Psoas muscle (tissue), 8 donors: ENCODE results near the gene MASP2. TPM values are rescaled to one million over a fixed set of nuclear protein-coding genes. Genes with fewer than 3 reads are reported as not detected.

Experiments
- ATAC-seq, 4 donors: fragments of 200-7000 bp; cut with Tn5 transposase; one replicate each; pipeline ENCODE4 v1.9.1; 2020; ENCODE audit warnings: moderate library complexity in 3 of 4, mild to moderate bottlenecking in 2 of 4
- DNase-seq, 2 donors: peaks; one replicate each; pipeline ENCODE4 v3.0.0-alpha.2; 2020
- H3K27ac ChIP-seq: fragments of 200-600 bp; one replicate; pipeline ENCODE4 v1.8.0; 2022
- H3K27me3 ChIP-seq, 3 donors: fragments of 200-600 bp in 1 of 3; one replicate each; pipeline versions ENCODE4 v1.6.1 to v1.8.0; 2013 to 2022; ENCODE audit warnings: low read length in 2 of 3, mild to moderate bottlenecking in 2 of 3, moderate library complexity in 1 of 3; ENCODE audit not compliant: insufficient read depth in 3 of 3
- H3K36me3 ChIP-seq, 2 donors: fragments of 200-600 bp in 1 of 2; one replicate each; pipeline versions ENCODE4 v1.6.1 to v1.8.0; 2013 to 2022; ENCODE audit warnings: low read depth in 1 of 2, mild to moderate bottlenecking in 1 of 2, moderate library complexity in 1 of 2; ENCODE audit not compliant: insufficient read depth in 1 of 2
- H3K4me1 ChIP-seq: fragments of 200-600 bp; one replicate; pipeline ENCODE4 v1.8.0; 2022
- H3K4me3 ChIP-seq: fragments of 200-600 bp; one replicate; pipeline ENCODE4 v1.8.0; 2022; ENCODE audit warnings: mild to moderate bottlenecking
- H3K9me3 ChIP-seq: fragments of 200-600 bp; one replicate; pipeline ENCODE4 v1.8.0; 2022
- WGBS, 3 donors: extraction: QIAGEN DNeasy Blood & Tissue Kit; methylation state at CpG; one replicate each; pipeline versions ENCODE4 v1.1.6 to v1.1.7; 2013; 5-methylcytosine and 5-hydroxymethylcytosine counted together
- intact Hi-C, 2 donors: fragments of 100-400 bp; cut with DNase I; formaldehyde crosslinking; loops; one replicate each; pipeline versions ENCODE4 v1.11.0 to v1.14.2; 2022
- polyA plus RNA-seq, 3 donors: library from polyadenylated mRNA; stranded (reverse); fragments of 200-250 nt; gene quantifications; one replicate each; pipeline ENCODE4 v1.2.3, GENCODE V29; 2013
- total RNA-seq, 4 donors: library from RNA; stranded (reverse); fragmentation: NEBNext Ultra II Directional in 2 of 4; extraction: Animal tissue kit (Norgen Biotek cat#: 25700) in 2 of 4; gene quantifications; one replicate each; pipeline versions ENCODE4 v1.2.1 to v1.2.4, GENCODE V29; 2021 to 2023
- TF ChIP-seq, protein P1 (sequence below): fragments of 200-600 bp; IDR thresholded peaks from one replicate; pipeline ENCODE4 v1.8.0; 2022; ENCODE audit warnings: antibody characterized with exemption
- donor health status: healthy with polysubstance abuse.
- donor health status: DM: no; HTN: no; CAD: no; lungs with moderate emphysema.
- donor health status: Bipolar disorder and iron deficiency.
- donor health status: healthy.
- donor health status: DM: yes; HTN: yes; CAD: no.
- donor health status: DM: no; HTN: no; CAD: no.
- donor health status: DM: no; HTN: no; CAD: no.
- donor health status: DM: yes; HTN: yes; CAD: no.

The MASP2 gene
- total and polyA plus RNA-seq, 7 donors, result 0.03 TPM; not detected in 6

DNA sequence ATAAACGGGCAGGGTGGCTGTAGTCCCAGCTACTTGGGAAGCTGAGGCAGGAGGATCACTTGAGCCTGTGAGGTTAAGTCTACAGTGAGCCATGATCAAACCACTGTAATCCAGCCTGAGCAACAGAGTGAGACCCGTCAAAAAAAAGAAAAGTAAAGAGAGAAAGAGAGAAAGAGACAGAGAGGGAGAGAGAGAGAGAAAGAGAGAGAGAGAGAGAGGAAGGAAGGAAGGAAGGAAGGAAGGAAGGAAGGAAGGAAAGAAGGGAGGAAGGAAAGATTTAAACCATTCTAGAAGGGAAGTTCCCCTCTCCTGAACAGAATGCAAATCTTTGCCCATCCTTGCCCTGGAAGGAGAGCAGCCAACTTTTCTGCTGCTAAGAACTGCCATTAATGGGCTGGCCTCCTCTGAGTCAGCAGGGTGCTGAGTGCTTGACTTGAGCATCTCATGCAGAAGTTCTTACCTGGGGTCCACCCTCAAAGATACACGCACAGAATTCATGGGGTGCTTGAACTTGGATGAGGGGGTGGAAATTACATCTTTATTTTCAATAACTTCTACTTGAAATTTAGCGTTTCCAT lies 59.1 kb downstream of the MASP2 start:
- H3K4me1 ChIP-seq, result no peaks in the 10 kb centered on the region
- 77 to 86% (median 78%) methylated on average over 4 of the region's 4 CpGs for WGBS, 3 donors
- no peaks in the 10 kb centered on the region for H3K27me3 ChIP-seq
- ATAC-seq (no peak), DNase-seq (no peak)
- TF ChIP-seq, protein P1, sequence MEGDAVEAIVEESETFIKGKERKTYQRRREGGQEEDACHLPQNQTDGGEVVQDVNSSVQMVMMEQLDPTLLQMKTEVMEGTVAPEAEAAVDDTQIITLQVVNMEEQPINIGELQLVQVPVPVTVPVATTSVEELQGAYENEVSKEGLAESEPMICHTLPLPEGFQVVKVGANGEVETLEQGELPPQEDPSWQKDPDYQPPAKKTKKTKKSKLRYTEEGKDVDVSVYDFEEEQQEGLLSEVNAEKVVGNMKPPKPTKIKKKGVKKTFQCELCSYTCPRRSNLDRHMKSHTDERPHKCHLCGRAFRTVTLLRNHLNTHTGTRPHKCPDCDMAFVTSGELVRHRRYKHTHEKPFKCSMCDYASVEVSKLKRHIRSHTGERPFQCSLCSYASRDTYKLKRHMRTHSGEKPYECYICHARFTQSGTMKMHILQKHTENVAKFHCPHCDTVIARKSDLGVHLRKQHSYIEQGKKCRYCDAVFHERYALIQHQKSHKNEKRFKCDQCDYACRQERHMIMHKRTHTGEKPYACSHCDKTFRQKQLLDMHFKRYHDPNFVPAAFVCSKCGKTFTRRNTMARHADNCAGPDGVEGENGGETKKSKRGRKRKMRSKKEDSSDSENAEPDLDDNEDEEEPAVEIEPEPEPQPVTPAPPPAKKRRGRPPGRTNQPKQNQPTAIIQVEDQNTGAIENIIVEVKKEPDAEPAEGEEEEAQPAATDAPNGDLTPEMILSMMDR, result no peak
- H3K36me3 ChIP-seq, result no peaks in the 10 kb centered on the region
- H3K4me3 ChIP-seq, result no peak overlapping the region
- H3K27ac ChIP-seq, result no peak overlapping the region
- intact Hi-C loops, result no loop called here
- H3K9me3 ChIP-seq, result no peaks in the 10 kb centered on the region

DNA sequence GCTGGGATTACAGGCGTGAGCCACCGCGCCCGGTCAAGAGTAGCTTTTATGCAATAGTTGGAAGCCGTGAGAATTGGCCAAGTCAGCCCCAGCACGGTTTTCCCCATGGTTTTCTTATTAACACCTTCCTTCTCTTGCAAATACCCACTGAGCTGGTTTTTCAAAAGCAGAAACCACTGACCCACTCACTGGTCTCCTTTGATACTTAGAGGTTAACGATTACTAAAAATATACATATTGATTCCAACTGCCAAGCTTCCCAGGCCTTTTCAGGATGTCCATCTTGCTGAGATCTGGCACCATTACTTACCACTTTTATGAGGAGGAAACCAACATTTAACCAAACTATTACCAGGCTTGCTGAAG lies 60.5 kb downstream of the MASP2 start:
- no peaks in the 10 kb centered on the region for H3K4me1 ChIP-seq
- no peak for ATAC-seq
- intact Hi-C loops, result no loop called here

DNA sequence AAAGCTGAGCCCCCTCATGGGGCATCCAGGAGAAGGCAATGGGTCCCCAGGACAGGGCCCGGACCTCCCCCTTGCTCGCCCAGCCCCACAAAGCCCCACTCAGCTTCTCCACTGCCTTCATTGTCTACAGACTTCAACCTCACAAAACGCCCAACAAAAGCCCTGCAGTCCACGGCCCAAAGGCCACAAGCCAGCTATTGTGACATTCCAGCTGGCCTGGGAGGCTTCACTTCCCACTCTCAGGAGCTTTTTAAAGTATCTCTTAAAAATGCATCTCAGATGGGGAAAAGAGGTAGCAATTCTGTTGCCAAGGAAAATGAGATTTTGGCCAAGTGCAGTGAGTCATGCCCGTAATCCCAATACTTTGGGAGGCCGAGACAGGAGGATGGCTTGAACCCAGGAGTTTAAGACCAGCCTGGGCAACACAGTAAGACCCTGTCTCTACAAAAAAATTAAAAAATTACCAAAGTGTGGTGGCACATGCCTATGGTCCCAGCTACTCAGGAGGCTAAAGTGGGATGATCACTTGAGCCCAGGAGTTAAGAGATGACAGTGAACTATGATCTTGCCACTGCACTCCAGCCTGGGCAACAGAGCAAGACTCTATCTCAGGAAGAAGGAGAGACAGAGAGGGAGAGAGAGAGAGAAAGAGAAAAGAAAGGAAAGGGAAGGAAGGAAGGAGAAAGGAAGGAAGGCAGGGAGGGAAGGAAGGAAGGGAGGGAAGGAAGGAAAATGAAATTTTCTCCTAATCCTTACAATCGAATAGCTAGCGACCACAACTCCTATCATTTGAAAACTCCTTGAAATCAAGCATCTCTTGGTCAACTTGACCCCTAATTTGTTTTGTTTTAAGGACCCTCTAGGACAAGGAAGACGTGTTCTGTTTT lies 66.0 kb downstream of the MASP2 start:
- ATAC-seq, result peak in 1 of 4 donors; percentile 23
- H3K9me3 ChIP-seq, result no peaks in the 10 kb centered on the region
- peaks cover 27% of the 10 kb centered on the region for H3K4me1 ChIP-seq
- H3K4me3 ChIP-seq, result peak overlapping the region; percentile 55
- DNase-seq, result peak; percentile 61 to 73
- 49 to 60% (median 53%) methylated on average over 9 of the region's 9 CpGs for WGBS, 3 donors
- H3K36me3 ChIP-seq, result no peaks in the 10 kb centered on the region
- H3K27me3 ChIP-seq, result no peaks in the 10 kb centered on the region
- intact Hi-C loops, result no loop called here
- TF ChIP-seq, protein P1, result no peak
- H3K27ac ChIP-seq, result peak overlapping the region; percentile 77

More for the DNA sequence above, 60.5 kb downstream of the MASP2 start:
- Histone ChIP-seq H3K9me3 (no peaks in the 10 kb centered on the region), H3K36me3 (no peaks in the 10 kb centered on the region), H3K27ac (no peak overlapping the region), H3K4me3 (no peak overlapping the region), H3K27me3 (no peaks in the 10 kb centered on the region)
- no peak for DNase-seq
- TF ChIP-seq, protein P1, result no peak
- 70 to 80% (median 75%) methylated on average over 7 of the region's 7 CpGs for WGBS, 3 donors

DNA sequence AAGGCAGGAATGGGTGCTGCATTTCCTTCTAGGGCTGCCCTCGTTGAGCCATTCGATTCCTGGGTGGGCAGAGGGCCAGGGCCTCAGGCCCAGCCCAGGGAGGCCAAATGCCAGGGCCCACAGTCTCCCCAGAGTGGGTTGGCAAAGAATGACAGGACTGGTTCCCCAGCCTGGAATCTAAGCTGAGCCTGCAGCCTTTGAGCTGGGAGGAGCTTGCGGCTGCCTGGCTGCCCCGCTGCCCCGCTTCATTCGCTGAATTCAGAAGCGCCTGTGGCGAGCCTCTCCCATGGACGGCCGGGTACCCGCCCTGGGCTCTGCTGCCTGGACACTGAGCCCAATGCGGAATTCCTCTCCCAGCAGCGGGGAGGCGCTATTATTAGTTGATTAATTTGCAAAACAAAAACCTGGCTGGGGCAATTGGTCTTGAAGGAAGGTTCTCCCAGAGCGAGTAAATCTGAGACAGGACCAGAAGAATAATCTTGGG lies 66.9 kb downstream of the MASP2 start:
- ATAC-seq (peak; percentile 83 to 87 (median 86)), DNase-seq (peak; percentile 79 to 91)
- peak overlapping the region; percentile 55 for H3K4me3 ChIP-seq
- peaks cover 36% of the 10 kb centered on the region for H3K4me1 ChIP-seq
- H3K27ac ChIP-seq, result peak overlapping the region; percentile 77
- intact Hi-C loops, result no loop called here
- H3K9me3 ChIP-seq, result no peaks in the 10 kb centered on the region
- no peaks in the 10 kb centered on the region for H3K27me3 ChIP-seq
- WGBS, 3 donors, result 7 to 15% (median 13%) methylated on average over 15 of the region's 15 CpGs
- TF ChIP-seq, protein P1, result peak; percentile 47
- no peaks in the 10 kb centered on the region for H3K36me3 ChIP-seq
